ENCODE measurements around the gene MIDN.

MIDN gene

DNA sequence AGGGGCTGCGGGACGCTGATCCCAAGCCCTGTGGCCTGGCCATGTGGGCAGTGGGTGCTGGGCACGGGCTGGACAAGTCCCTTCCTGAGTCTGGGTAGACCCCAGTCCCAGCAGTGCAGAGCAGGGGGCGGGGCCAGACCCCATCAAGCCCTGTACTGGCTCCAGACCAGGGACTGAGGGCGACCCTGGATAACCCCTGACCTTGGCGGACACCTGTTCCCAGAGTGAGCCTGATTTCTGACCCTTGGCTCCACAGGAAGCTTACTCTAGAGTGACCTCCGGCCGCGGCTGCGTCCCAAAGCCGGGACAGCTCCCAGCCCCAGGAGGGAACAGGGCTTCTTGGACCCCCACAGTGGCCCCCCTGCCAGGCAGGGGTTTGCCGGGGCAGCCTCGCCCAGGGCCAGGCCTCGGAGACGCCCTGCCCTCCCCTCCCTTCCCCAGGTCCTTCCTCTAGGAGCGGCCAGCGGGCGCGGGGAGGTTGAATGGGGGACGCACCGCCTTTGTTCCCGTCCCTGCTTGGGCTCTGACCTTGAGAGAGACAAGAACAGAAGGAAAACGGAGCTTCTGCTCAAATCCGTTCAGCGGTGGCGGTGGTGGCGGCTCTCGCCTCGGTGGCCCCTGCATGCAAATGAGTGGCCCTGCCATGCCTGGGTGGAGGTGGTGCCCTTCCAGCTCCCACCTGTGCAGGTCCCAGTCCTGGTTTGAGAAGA lies 35.0 kb downstream of the MIDN start:
- DNase-seq (ENCODE audit: low read depth): no peak

GRCh38 chr19:1283917-1284292 lies 35.5 kb downstream of the MIDN start:
- no peak for DNase-seq (ENCODE audit: low read depth)

GRCh38 chr19:1284293-1284978 lies 36.1 kb downstream of the MIDN start:
- no peak for DNase-seq (ENCODE audit: low read depth)

GRCh38 chr19:1284979-1285736 lies 36.8 kb downstream of the MIDN start:
- DNase-seq (ENCODE audit: low read depth): no peak

DNA sequence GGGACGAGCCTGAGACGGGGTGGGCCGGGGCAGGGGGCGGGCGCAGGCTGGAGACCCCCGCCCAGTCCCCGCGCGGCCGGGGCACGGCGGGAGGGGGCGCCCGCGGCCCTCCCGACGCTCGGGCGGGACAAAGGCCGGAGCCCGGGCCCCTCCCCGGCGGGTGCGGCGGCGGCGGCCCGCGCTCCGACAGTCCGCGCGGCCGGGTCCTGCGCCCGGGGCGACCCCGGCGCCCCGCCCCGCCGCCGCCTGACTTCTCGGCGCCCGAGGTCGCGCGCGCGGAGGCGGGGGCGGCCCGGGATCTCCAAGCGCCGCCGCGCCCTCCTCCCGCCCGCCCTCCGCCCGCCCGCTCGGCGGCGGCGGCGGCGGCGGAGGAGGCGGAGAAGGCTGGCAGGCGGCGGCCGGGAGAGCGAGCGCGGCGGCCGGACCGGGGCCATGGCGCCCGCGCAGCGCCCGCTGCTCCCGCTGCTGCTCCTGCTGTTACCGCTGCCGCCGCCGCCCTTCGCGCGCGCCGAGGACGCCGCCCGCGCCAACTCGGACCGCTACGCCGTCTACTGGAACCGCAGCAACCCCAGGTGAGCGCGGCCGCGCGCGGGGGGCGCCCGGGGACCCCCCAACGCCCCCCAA lies 37.5 kb downstream of the MIDN start, which contains the start of gene EFNA2:
Gene EFNA2 (plus strand): TSS at position 137 of the 624 bp plus-strand sequence. CDS start 296 bp downstream, at position 433.
- DNase-seq (ENCODE audit: low read depth): no peak

DNA sequence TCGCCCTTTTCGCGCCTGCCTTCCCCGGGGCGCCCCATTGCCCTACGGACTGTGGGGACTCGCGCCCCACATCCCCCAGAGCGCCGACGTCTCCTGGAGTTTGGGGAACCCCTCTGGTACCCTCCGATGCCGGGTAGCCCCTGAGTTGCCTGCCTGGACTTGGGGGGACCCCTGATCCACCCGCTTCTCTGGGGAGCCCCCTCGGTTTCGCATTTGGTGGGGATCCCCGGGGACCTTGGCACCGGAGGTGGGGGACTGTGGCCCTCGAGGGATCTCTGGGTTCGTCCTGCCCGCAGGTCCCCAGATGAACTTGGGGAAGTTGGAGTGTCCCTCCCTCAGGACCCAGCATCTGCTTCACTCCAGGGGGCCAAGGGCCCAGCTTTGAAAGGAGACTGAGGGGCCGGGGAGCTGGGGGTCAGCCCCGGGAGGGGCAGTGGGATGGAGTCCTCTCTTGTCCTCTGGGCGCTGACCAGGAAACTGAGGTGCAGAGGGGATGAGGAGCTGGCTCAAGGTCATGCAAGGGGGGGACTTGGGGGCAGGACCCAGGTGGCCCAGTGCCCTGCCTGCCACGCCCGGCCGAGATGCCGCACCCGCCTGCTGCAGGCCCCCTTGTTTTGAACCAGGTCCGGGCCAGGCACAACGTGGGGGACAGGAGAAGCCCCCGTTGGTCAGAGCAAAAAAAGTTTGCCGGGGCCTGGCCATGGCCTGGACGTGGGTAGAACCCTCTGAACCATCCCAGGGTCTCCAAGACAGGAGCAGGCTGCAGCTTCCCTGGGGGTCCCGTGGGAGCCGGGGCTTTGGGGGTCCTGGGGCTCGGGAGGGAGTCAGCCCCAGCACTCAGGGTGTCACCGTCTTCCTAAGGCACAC lies 38.3 kb downstream of the MIDN start:
- no peak for DNase-seq (ENCODE audit: low read depth)

- no peak for DNase-seq (ENCODE audit: low read depth)
Measured at GRCh38 chr19:1287354-1288225, 39.2 kb downstream of the MIDN start.

DNA sequence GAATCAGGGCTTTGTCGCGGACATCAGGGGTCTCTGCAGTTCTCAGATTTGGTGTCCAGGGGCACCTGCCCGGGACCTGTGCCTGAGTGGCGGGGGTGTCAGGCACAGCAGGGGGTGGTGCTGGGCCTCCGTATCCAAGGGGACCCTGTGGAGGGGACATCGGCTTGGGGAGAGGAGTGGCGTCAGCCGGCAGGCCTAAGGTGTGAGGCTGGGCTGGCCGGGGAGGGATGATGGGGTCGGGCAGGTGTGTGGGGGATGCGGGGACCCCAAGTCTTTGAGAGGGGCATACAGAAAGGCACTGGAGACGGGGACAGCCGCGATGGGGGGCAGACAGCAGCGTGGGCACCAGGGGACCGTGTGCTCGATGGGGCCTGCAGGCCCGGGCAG lies 39.8 kb downstream of the MIDN start:
- DNase-seq (ENCODE audit: low read depth): no peak

- DNase-seq (ENCODE audit: low read depth): no peak
Measured at GRCh38 chr19:1288833-1289685, 40.7 kb downstream of the MIDN start.

DNA sequence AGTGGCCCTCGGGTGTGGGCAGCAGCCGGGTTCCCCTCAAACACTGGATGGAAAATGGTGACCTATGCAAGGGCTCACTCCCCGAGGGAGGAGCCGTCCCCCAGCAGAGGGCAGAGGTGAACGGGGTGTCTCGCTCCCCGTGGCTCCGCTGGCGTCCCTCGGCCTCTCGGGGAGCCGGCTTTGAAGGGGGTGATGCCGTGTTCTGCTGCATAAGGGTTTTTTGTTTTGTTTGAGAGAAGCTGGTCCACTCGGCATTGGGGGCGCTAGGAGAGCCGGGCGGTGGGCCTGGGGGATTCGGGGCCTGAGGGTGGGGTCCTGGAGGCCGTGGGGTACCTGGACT lies 41.3 kb downstream of the MIDN start:
- no peak for DNase-seq (ENCODE audit: low read depth)

- no peak for DNase-seq (ENCODE audit: low read depth)
Measured at GRCh38 chr19:1290196-1290702, 41.9 kb downstream of the MIDN start.

DNA sequence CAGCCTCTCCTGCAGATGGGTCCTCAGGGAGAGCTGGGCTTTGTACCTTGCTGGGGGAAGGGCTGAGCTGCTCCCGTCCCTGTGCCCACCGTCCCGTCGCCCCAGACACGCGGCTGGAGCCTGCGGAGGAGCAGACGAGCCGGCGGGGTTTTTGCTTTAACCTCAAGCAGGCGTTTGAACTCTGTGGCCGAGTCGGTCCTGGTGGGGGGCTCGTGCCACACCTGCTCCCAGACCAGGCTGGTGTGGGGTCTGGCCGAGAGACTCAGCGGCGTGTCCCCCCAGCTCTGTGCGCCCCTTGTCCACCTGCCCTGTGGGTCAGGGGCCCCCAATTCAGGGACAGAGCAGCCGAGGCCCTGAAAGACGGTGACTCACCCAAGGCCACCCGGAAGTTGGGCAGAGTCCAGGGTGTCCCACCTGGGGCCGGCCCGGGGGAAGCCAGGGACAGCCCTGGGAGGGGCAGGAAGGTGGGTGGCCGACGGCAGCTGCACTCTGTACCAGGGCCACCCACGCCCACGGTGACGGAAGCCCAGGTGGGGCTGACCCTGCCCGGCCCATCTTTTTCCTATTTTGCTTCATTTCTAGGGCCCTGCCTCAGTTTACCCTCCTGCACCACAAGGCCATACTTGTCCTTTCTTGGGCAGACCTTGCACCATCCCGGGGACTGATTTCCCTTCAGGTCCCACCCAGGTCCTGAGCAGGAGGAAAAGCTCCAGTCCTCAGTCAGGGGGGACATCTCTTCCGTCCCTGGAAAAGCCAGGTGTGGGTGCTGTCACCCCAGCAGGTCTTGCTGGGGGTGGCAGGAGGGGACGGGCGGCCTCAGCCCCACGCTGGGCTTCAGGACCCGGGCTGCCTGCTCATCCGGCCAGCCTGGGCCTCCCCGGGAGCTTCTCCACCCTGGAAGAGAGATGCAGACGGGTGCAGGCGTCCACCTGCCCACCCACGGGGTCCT lies 42.6 kb downstream of the MIDN start:
- no peak for DNase-seq (ENCODE audit: low read depth)

DNA sequence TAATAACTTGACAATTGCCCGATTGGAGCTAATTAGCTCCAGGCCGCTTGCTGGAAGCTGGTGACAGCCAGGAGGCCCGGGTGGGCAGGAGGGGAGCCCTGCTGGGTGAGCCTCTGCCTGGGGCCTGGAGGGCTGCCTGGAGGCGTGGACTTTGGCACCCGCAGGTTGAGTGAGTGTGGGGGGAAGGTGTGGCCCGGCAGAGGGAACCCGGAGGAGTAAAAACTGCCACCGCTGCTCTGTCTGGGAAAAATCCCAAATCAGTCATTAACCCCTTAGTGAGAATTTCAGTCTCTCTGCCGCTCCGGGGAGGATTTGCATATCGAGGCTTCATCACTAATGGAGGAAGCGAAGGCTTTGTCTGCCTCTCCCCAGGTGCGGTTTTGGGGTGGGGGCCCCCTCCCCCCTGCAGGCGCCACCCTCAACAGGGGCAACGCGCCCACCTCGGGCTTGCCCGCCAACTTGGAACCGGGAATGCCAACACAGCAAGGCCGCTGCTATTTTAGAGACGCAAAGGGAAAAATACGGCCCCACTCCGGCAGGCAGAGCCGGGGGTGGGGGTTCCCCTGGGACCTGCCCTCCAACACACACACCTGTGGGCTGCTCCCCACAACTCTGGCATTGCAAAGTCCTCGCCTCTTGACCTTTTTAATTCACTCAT lies 43.5 kb downstream of the MIDN start:
- no peak for DNase-seq (ENCODE audit: low read depth)

- DNase-seq (ENCODE audit: low read depth): no peak
Measured at GRCh38 chr19:1292419-1293151, 44.2 kb downstream of the MIDN start.

DNA sequence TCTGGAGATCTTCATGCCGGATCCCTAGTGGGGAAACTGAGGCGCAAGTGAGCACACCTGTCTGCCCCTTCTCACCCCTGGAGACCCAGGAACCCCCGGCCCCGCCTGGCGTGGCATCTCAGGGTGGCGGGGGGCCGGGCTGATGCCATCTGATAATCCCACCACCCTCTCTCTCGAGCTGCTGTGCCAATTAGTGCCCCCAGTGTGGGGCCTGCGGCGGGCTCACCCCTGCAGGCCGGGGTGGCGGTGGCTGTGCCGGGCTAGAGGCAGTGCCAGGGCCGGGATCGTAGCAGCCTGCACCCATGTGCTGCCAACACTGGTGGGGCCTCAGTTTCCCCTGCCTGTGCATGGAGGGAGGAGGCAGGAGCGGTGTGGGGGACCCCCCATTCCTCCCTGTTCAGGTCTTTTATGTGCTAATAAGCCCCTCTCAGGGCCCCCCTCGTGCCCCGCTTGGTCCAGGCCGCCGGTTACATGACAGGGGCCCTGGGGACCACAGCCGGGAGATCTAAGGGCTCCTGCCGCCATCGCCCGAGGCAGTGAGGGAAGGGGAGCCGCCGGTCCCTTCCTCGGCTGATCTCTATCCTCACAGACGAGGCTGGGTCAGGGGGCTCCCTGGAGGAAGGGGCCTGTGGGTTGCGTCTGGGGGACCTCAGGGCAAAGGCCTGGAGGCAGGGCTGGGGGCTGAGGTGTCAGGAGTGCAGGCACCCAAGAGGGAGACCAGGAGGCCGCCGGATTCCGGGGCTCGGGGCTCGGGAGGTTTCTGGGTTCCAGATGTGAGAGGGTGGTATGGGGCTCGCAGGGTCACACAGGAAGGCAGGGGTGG lies 45.6 kb downstream of the MIDN start:
- no peak for DNase-seq (ENCODE audit: low read depth)

DNA sequence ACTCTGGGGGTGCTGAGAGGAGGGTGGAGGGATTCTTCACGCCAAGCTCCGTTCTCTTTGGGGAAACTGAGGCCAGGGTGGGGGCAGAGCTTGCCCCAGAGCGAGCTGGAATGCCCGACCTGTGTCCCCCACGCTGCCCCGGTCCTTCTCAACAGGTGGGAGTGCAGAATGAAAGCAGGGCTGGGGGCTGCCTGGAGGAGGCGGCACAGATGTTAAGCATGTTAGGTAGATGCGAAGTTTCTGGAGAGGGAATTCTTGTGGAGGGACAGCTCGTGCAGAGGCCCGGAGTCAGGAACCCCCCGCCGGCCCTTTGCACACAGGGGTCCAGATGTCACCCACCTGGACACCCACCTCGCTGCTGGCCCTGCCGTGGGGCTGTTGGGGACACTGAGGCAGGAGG lies 46.3 kb downstream of the MIDN start:
- DNase-seq (ENCODE audit: low read depth): no peak

Measured in HS-27A (cell line).